ENCODE results near the gene DHRSX.
"Not testable (repeated sequence)": the region's sequence is repeated elsewhere in the genome, so short reads cannot be mapped to it uniquely, and the experiment has no call there.

The DHRSX gene

GRCh38 chrX:2263203-2263602 lies 237.6 kb downstream of the DHRSX start:
- Histone ChIP-seq H3K27me3 (ENCODE audit: low read depth, low read length) (no peaks in the 10 kb centered on the region), H3K4me1 (ENCODE audit: control insufficient read depth in 1 of 2, insufficient read depth in 2 of 2, low read length in 2 of 2) (peaks cover 0 to 6% of the 10 kb centered on the region in 2 donors), H3K4me3 (ENCODE audit: low read depth in 1 of 2, low read length in 2 of 2) (no peak overlapping the region), H3K36me3 (ENCODE audit: control insufficient read depth in 1 of 2, insufficient read depth in 2 of 2, low read length in 2 of 2) (peaks cover 0 to 19% of the 10 kb centered on the region in 2 donors), H3K9me3 (ENCODE audit: control insufficient read depth in 1 of 2, low read length in 2 of 2) (no peaks in the 10 kb centered on the region), H3K27ac (ENCODE audit: low read length) (no peak overlapping the region)

- no peaks in the 10 kb centered on the region for H3K9me3 ChIP-seq (ENCODE audit: control insufficient read depth in 1 of 2, low read length in 2 of 2)
- no peak overlapping the region for H3K4me3 ChIP-seq (ENCODE audit: low read depth in 1 of 2, low read length in 2 of 2)
- peaks cover 0 to 19% of the 10 kb centered on the region in 2 donors for H3K36me3 ChIP-seq (ENCODE audit: control insufficient read depth in 1 of 2, insufficient read depth in 2 of 2, low read length in 2 of 2)
- no peak overlapping the region for H3K27ac ChIP-seq (ENCODE audit: low read length)
- H3K4me1 ChIP-seq (ENCODE audit: control insufficient read depth in 1 of 2, insufficient read depth in 2 of 2, low read length in 2 of 2) = peaks cover 0 to 6% of the 10 kb centered on the region in 2 donors
- H3K27me3 ChIP-seq (ENCODE audit: low read depth, low read length) = no peaks in the 10 kb centered on the region
Observed at GRCh38 chrX:2262668-2263055, 238.1 kb downstream of the DHRSX start.

- no peaks in the 10 kb centered on the region for H3K27me3 ChIP-seq (ENCODE audit: low read depth, low read length)
- H3K36me3 ChIP-seq (ENCODE audit: control insufficient read depth in 1 of 2, insufficient read depth in 2 of 2, low read length in 2 of 2) = peaks cover 0 to 19% of the 10 kb centered on the region in 2 donors
- no peak overlapping the region for H3K27ac ChIP-seq (ENCODE audit: low read length)
- peaks cover 0 to 6% of the 10 kb centered on the region in 2 donors for H3K4me1 ChIP-seq (ENCODE audit: control insufficient read depth in 1 of 2, insufficient read depth in 2 of 2, low read length in 2 of 2)
- H3K4me3 ChIP-seq (ENCODE audit: low read depth in 1 of 2, low read length in 2 of 2) = no peak overlapping the region
- H3K9me3 ChIP-seq (ENCODE audit: control insufficient read depth in 1 of 2, low read length in 2 of 2) = no peaks in the 10 kb centered on the region
Observed at GRCh38 chrX:2261831-2262667, 238.7 kb downstream of the DHRSX start.

GRCh38 chrX:2252331-2253065 lies 248.3 kb downstream of the DHRSX start:
- Histone ChIP-seq H3K36me3 (ENCODE audit: control insufficient read depth in 1 of 2, insufficient read depth in 2 of 2, low read length in 2 of 2) (peaks cover 0 to 3% of the 10 kb centered on the region in 2 donors), H3K9me3 (ENCODE audit: control insufficient read depth in 1 of 2, low read length in 2 of 2) (peaks cover 0 to 14% of the 10 kb centered on the region in 2 donors), H3K27ac (ENCODE audit: low read length) (no peak overlapping the region), H3K27me3 (ENCODE audit: low read depth, low read length) (no peaks in the 10 kb centered on the region), H3K4me1 (ENCODE audit: control insufficient read depth in 1 of 2, insufficient read depth in 2 of 2, low read length in 2 of 2) (no peaks in the 10 kb centered on the region), H3K4me3 (ENCODE audit: low read depth in 1 of 2, low read length in 2 of 2) (no peak overlapping the region)

GRCh38 chrX:2251211-2251610 lies 249.6 kb downstream of the DHRSX start:
- H3K9me3 ChIP-seq (ENCODE audit: control insufficient read depth in 1 of 2, low read length in 2 of 2) = peaks cover 0 to 14% of the 10 kb centered on the region in 2 donors
- no peak overlapping the region for H3K27ac ChIP-seq (ENCODE audit: low read length)
- peaks cover 0 to 3% of the 10 kb centered on the region in 2 donors for H3K36me3 ChIP-seq (ENCODE audit: control insufficient read depth in 1 of 2, insufficient read depth in 2 of 2, low read length in 2 of 2)
- H3K4me3 ChIP-seq (ENCODE audit: low read depth in 1 of 2, low read length in 2 of 2) = no peak overlapping the region
- no peaks in the 10 kb centered on the region for H3K27me3 ChIP-seq (ENCODE audit: low read depth, low read length)
- H3K4me1 ChIP-seq (ENCODE audit: control insufficient read depth in 1 of 2, insufficient read depth in 2 of 2, low read length in 2 of 2) = no peaks in the 10 kb centered on the region

GRCh38 chrX:2243913-2244460 lies 256.8 kb downstream of the DHRSX start:
- H3K9me3 ChIP-seq (ENCODE audit: control insufficient read depth in 1 of 2, low read length in 2 of 2) = no peaks in the 10 kb centered on the region
- no peak overlapping the region for H3K4me3 ChIP-seq (ENCODE audit: low read depth in 1 of 2, low read length in 2 of 2)
- H3K27me3 ChIP-seq (ENCODE audit: low read depth, low read length) = no peaks in the 10 kb centered on the region
- no peaks in the 10 kb centered on the region for H3K4me1 ChIP-seq (ENCODE audit: control insufficient read depth in 1 of 2, insufficient read depth in 2 of 2, low read length in 2 of 2)
- H3K36me3 ChIP-seq (ENCODE audit: control insufficient read depth in 1 of 2, insufficient read depth in 2 of 2, low read length in 2 of 2) = peaks cover 0 to 32% of the 10 kb centered on the region in 2 donors
- H3K27ac ChIP-seq (ENCODE audit: low read length) = no peak overlapping the region

- Histone ChIP-seq H3K27me3 (ENCODE audit: low read depth, low read length) (no peaks in the 10 kb centered on the region), H3K27ac (ENCODE audit: low read length) (no peak overlapping the region), H3K36me3 (ENCODE audit: control insufficient read depth in 1 of 2, insufficient read depth in 2 of 2, low read length in 2 of 2) (peaks cover 0 to 35% of the 10 kb centered on the region in 2 donors), H3K9me3 (ENCODE audit: control insufficient read depth in 1 of 2, low read length in 2 of 2) (no peaks in the 10 kb centered on the region), H3K4me3 (ENCODE audit: low read depth in 1 of 2, low read length in 2 of 2) (no peak overlapping the region), H3K4me1 (ENCODE audit: control insufficient read depth in 1 of 2, insufficient read depth in 2 of 2, low read length in 2 of 2) (no peaks in the 10 kb centered on the region)
Observed at GRCh38 chrX:2242980-2243379, 257.8 kb downstream of the DHRSX start.

GRCh38 chrX:2242326-2242725 lies 258.4 kb downstream of the DHRSX start:
- Histone ChIP-seq H3K9me3 (ENCODE audit: control insufficient read depth in 1 of 2, low read length in 2 of 2) (no peaks in the 10 kb centered on the region), H3K27me3 (ENCODE audit: low read depth, low read length) (no peaks in the 10 kb centered on the region), H3K36me3 (ENCODE audit: control insufficient read depth in 1 of 2, insufficient read depth in 2 of 2, low read length in 2 of 2) (peaks cover 0 to 39% of the 10 kb centered on the region in 2 donors), H3K4me3 (ENCODE audit: low read depth in 1 of 2, low read length in 2 of 2) (no peak overlapping the region), H3K27ac (ENCODE audit: low read length) (no peak overlapping the region), H3K4me1 (ENCODE audit: control insufficient read depth in 1 of 2, insufficient read depth in 2 of 2, low read length in 2 of 2) (no peaks in the 10 kb centered on the region)

GRCh38 chrX:2241496-2241895 lies 259.3 kb downstream of the DHRSX start:
- H3K9me3 ChIP-seq (ENCODE audit: control insufficient read depth in 1 of 2, low read length in 2 of 2); H3K27ac ChIP-seq (ENCODE audit: low read length); H3K4me1 ChIP-seq (ENCODE audit: control insufficient read depth in 1 of 2, insufficient read depth in 2 of 2, low read length in 2 of 2); H3K4me3 ChIP-seq (ENCODE audit: low read depth in 1 of 2, low read length in 2 of 2); H3K27me3 ChIP-seq (ENCODE audit: low read depth, low read length): not testable (repeated sequence)
- H3K36me3 ChIP-seq (ENCODE audit: control insufficient read depth in 1 of 2, insufficient read depth in 2 of 2, low read length in 2 of 2) = peaks cover 0 to 39% of the 10 kb centered on the region in 2 donors

GRCh38 chrX:2240761-2241160 lies 260.0 kb downstream of the DHRSX start:
- H3K27ac ChIP-seq (ENCODE audit: low read length); H3K4me1 ChIP-seq (ENCODE audit: control insufficient read depth in 1 of 2, insufficient read depth in 2 of 2, low read length in 2 of 2); H3K27me3 ChIP-seq (ENCODE audit: low read depth, low read length); H3K9me3 ChIP-seq (ENCODE audit: control insufficient read depth in 1 of 2, low read length in 2 of 2); H3K4me3 ChIP-seq (ENCODE audit: low read depth in 1 of 2, low read length in 2 of 2): not testable (repeated sequence)
- H3K36me3 ChIP-seq (ENCODE audit: control insufficient read depth in 1 of 2, insufficient read depth in 2 of 2, low read length in 2 of 2) = peaks cover 0 to 39% of the 10 kb centered on the region in 2 donors

GRCh38 chrX:2237976-2238375 lies 262.8 kb downstream of the DHRSX start:
- no peak overlapping the region for H3K4me3 ChIP-seq (ENCODE audit: low read depth in 1 of 2, low read length in 2 of 2)
- no peaks in the 10 kb centered on the region for H3K4me1 ChIP-seq (ENCODE audit: control insufficient read depth in 1 of 2, insufficient read depth in 2 of 2, low read length in 2 of 2)
- no peaks in the 10 kb centered on the region for H3K27me3 ChIP-seq (ENCODE audit: low read depth, low read length)
- no peaks in the 10 kb centered on the region for H3K9me3 ChIP-seq (ENCODE audit: control insufficient read depth in 1 of 2, low read length in 2 of 2)
- H3K36me3 ChIP-seq (ENCODE audit: control insufficient read depth in 1 of 2, insufficient read depth in 2 of 2, low read length in 2 of 2) = peaks cover 0 to 38% of the 10 kb centered on the region in 2 donors
- no peak overlapping the region for H3K27ac ChIP-seq (ENCODE audit: low read length)
